ENCODE data around the gene C6orf132.

GRCh38 chr6:42078386-42078785, 64.0 kb downstream of the C6orf132 start:
- TF ChIP-seq, protein P1, sequence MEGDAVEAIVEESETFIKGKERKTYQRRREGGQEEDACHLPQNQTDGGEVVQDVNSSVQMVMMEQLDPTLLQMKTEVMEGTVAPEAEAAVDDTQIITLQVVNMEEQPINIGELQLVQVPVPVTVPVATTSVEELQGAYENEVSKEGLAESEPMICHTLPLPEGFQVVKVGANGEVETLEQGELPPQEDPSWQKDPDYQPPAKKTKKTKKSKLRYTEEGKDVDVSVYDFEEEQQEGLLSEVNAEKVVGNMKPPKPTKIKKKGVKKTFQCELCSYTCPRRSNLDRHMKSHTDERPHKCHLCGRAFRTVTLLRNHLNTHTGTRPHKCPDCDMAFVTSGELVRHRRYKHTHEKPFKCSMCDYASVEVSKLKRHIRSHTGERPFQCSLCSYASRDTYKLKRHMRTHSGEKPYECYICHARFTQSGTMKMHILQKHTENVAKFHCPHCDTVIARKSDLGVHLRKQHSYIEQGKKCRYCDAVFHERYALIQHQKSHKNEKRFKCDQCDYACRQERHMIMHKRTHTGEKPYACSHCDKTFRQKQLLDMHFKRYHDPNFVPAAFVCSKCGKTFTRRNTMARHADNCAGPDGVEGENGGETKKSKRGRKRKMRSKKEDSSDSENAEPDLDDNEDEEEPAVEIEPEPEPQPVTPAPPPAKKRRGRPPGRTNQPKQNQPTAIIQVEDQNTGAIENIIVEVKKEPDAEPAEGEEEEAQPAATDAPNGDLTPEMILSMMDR (conservative IDR thresholded peaks at IDR 0.05; ENCODE audit: low read depth, low read length), result no peak
- no peak for TF ChIP-seq EZH2phosphoT487 (IDR thresholded peaks at IDR 0.05; ENCODE audit: borderline replicate concordance, low read length)

Measured in PC-3 (cell line).